OCI-LY1 (cell line): ENCODE data around the gene MORC3.

Experiments used
- EZH2 ChIP-seq: fragments of 200-600 bp; sonication (generic), shearing (Covaris generic); IDR thresholded peaks from 2 replicates; pipeline ENCODE4 v1.8.0; 2017; ENCODE audit warnings: borderline replicate concordance, mixed run types, mild to moderate bottlenecking, antibody characterized with exemption, low read length, moderate library complexity, mixed read lengths
- TF ChIP-seq, protein P1 (sequence below): fragments of 200-600 bp; sonication (generic), shearing (Covaris generic); IDR thresholded peaks from 2 replicates; pipeline ENCODE4 v1.5.1; 2017; ENCODE audit warnings: mild to moderate bottlenecking, antibody characterized with exemption, low read length, moderate library complexity, mixed read lengths

DNA sequence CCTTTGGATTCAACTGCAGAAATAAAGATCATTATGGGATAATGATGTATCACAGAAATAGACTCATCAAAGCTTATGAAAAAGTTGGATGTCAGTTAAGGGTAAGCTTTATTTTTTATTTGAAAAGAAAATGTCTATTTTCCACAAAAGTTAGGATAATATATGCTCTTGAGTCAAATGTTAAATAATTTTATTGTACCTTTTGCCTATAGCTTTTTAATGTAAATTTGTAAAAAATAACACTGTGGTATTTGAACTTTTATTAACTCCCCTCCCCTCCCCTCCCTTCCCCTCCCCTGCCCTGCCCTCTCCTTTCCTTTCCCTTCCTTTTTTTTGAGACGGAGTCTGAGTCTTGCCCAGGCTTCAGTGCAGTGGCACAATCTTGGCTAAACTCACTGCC, 24.9 kb downstream of the MORC3 start:
- TF ChIP-seq, protein P1, sequence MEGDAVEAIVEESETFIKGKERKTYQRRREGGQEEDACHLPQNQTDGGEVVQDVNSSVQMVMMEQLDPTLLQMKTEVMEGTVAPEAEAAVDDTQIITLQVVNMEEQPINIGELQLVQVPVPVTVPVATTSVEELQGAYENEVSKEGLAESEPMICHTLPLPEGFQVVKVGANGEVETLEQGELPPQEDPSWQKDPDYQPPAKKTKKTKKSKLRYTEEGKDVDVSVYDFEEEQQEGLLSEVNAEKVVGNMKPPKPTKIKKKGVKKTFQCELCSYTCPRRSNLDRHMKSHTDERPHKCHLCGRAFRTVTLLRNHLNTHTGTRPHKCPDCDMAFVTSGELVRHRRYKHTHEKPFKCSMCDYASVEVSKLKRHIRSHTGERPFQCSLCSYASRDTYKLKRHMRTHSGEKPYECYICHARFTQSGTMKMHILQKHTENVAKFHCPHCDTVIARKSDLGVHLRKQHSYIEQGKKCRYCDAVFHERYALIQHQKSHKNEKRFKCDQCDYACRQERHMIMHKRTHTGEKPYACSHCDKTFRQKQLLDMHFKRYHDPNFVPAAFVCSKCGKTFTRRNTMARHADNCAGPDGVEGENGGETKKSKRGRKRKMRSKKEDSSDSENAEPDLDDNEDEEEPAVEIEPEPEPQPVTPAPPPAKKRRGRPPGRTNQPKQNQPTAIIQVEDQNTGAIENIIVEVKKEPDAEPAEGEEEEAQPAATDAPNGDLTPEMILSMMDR: no peak
- no peak for TF ChIP-seq EZH2
